Epidermal melanocyte (primary cell): Measurements from ENCODE around the gene PPP2R2C.

Source experiments
- DNase-seq: peaks from one replicate; pipeline ENCODE4 v3.0.0; 2011; ENCODE audit warnings: low spot score; ENCODE audit not compliant: insufficient read length

The PPP2R2C gene

GRCh38 chr4:6272863-6273660 is 199.4 kb downstream of the PPP2R2C start:
- no peak for DNase-seq

- DNase-seq = no peak
Observed at GRCh38 chr4:6271701-6272465, 200.5 kb downstream of the PPP2R2C start.

- DNase-seq = no peak
Observed at GRCh38 chr4:6271206-6271605, 201.2 kb downstream of the PPP2R2C start.

- no peak for DNase-seq
Observed at GRCh38 chr4:6270636-6271121, 201.7 kb downstream of the PPP2R2C start.
